Nephron (organoid): ENCODE results near the gene TAF11L11.
"Not testable (repeated sequence)": the region's sequence is repeated elsewhere in the genome, so short reads cannot be mapped to it uniquely, and the experiment has no call there.

Experiments used
- H3K27ac Mint-ChIP-seq, 3 experiments: 2 replicates each; pipeline ENCODE4 v1.8.0; 2020; ENCODE audit warnings: mixed read lengths in 3 of 3, mild to moderate bottlenecking in 2 of 3, moderate library complexity in 1 of 3
- H3K27me3 Mint-ChIP-seq: 2 replicates; pipeline ENCODE4 v1.8.0; 2021; ENCODE audit warnings: low read depth, mild to moderate bottlenecking, moderate library complexity, mixed read lengths
- H3K36me3 Mint-ChIP-seq: 2 replicates; pipeline ENCODE4 v1.8.0; 2020; ENCODE audit warnings: low read depth, mixed read lengths
- H3K4me1 Mint-ChIP-seq: 2 replicates; pipeline ENCODE4 v1.8.0; 2020; ENCODE audit warnings: mixed read lengths
- H3K4me3 Mint-ChIP-seq, 3 experiments: 2 replicates each; pipeline ENCODE4 v1.8.0; 2020; ENCODE audit warnings: mild to moderate bottlenecking in 3 of 3, mixed read lengths in 3 of 3, moderate library complexity in 2 of 3
- H3K9me3 Mint-ChIP-seq: 2 replicates; pipeline ENCODE4 v1.8.0; 2020; ENCODE audit warnings: mixed read lengths
- CTCF ChIP-seq, 3 experiments: fragments of 200-600 bp; sonication (generic); IDR thresholded peaks; one replicate each; pipeline ENCODE4 v1.5.0; 2021; ENCODE audit warnings: antibody characterized with exemption in 3 of 3; ENCODE audit not compliant: unreplicated experiment in 3 of 3

TAF11L11 gene

GRCh38 chr5:17603880-17604279, at the start of gene TAF11L11:
TSS of gene TAF11L11 (plus strand) at chr5:17604183.
- H3K36me3 Mint-ChIP-seq, H3K4me1 Mint-ChIP-seq, H3K4me3 Mint-ChIP-seq, H3K27me3 Mint-ChIP-seq, H3K9me3 Mint-ChIP-seq, H3K27ac Mint-ChIP-seq: not testable (repeated sequence)

- not testable (repeated sequence) for H3K36me3 Mint-ChIP-seq, H3K4me3 Mint-ChIP-seq, H3K9me3 Mint-ChIP-seq, H3K4me1 Mint-ChIP-seq, H3K27me3 Mint-ChIP-seq, H3K27ac Mint-ChIP-seq
Measured at GRCh38 chr5:17585658-17586057, 18.3 kb upstream of the TAF11L11 start, which contains the start of gene TAF11L7. TSS of gene TAF11L7 (minus strand) at chr5:17585758.

GRCh38 chr5:17590860-17591259, 13.1 kb upstream of the TAF11L11 start, which contains the start of gene TAF11L8:
TSS of gene TAF11L8 (minus strand) at chr5:17590960.
- not testable (repeated sequence) for H3K4me3 Mint-ChIP-seq, H3K4me1 Mint-ChIP-seq, H3K27me3 Mint-ChIP-seq, H3K9me3 Mint-ChIP-seq, H3K27ac Mint-ChIP-seq, H3K36me3 Mint-ChIP-seq

- not testable (repeated sequence) for H3K4me3 Mint-ChIP-seq, H3K27me3 Mint-ChIP-seq, H3K4me1 Mint-ChIP-seq, H3K36me3 Mint-ChIP-seq, H3K9me3 Mint-ChIP-seq, H3K27ac Mint-ChIP-seq
Measured at GRCh38 chr5:17594255-17594654, 9.7 kb upstream of the TAF11L11 start, which contains the start of gene TAF11L9. TSS of gene TAF11L9 (minus strand) at chr5:17594394.

GRCh38 chr5:17597728-17598127, 6.3 kb upstream of the TAF11L11 start, which contains the start of gene TAF11L10:
TSS of gene TAF11L10 (minus strand) at chr5:17597828.
- not testable (repeated sequence) for H3K4me1 Mint-ChIP-seq, H3K27me3 Mint-ChIP-seq, H3K27ac Mint-ChIP-seq, H3K9me3 Mint-ChIP-seq, H3K36me3 Mint-ChIP-seq, H3K4me3 Mint-ChIP-seq

GRCh38 chr5:17604951-17605350, 968 bp downstream of the TAF11L11 start:
- Mint-ChIP-seq H3K36me3 (no peaks in the 10 kb centered on the region), H3K4me1 (no peaks in the 10 kb centered on the region)
- TF ChIP-seq CTCF (IDR thresholded peaks at IDR 0.05; ENCODE audit: unreplicated experiment in 3 of 3) = no peak

GRCh38 chr5:17607461-17607860, 3.5 kb downstream of the TAF11L11 start:
- not testable (repeated sequence) for H3K4me1 Mint-ChIP-seq, H3K36me3 Mint-ChIP-seq, H3K9me3 Mint-ChIP-seq, H3K27ac Mint-ChIP-seq, H3K27me3 Mint-ChIP-seq, H3K4me3 Mint-ChIP-seq

More at GRCh38 chr5:17604951-17605350, 968 bp downstream of the TAF11L11 start:
- no peaks in the 10 kb centered on the region for H3K9me3 Mint-ChIP-seq
- H3K27me3 Mint-ChIP-seq = no peaks in the 10 kb centered on the region
- no peak overlapping the region for H3K4me3 Mint-ChIP-seq
- no peak overlapping the region for H3K27ac Mint-ChIP-seq

- not testable (repeated sequence) for H3K4me1 Mint-ChIP-seq, H3K27ac Mint-ChIP-seq, H3K36me3 Mint-ChIP-seq, H3K9me3 Mint-ChIP-seq, H3K27me3 Mint-ChIP-seq, H3K4me3 Mint-ChIP-seq
Measured at GRCh38 chr5:17610092-17610491, 6.1 kb downstream of the TAF11L11 start, which contains the start of gene TAF11L12. TSS of gene TAF11L12 (plus strand) at chr5:17610392.

- H3K9me3 Mint-ChIP-seq = peaks cover 7% of the 10 kb centered on the region
- TF ChIP-seq CTCF (IDR thresholded peaks at IDR 0.05; ENCODE audit: unreplicated experiment in 3 of 3) = no peak
- no peak overlapping the region for H3K4me3 Mint-ChIP-seq
- H3K36me3 Mint-ChIP-seq = no peaks in the 10 kb centered on the region
- H3K27ac Mint-ChIP-seq = no peak overlapping the region
- peaks cover 13% of the 10 kb centered on the region for H3K27me3 Mint-ChIP-seq
- H3K4me1 Mint-ChIP-seq = no peaks in the 10 kb centered on the region
Measured at GRCh38 chr5:17614872-17615605, 11.1 kb downstream of the TAF11L11 start.
